GM23338 (cell line): ENCODE measurements around the gene INHBC. TPM values are rescaled to one million over a fixed set of nuclear protein-coding genes. Genes with fewer than 3 reads are reported as not detected.

ENCODE experiments used
- ATAC-seq: fragments of 200-7000 bp; cut with Tn5 transposase; 3 replicates; pipeline ENCODE4 v1.9.1; 2020
- DNase-seq: peaks from one replicate; pipeline ENCODE4 v3.0.0-alpha.2; 2015; ENCODE audit warnings: low spot score
- H2AFZ ChIP-seq: fragments of 200-600 bp; sonication (generic); 2 replicates; pipeline ENCODE4 v1.8.0; 2016; ENCODE audit warnings: antibody characterized with exemption, mild to moderate bottlenecking, moderate library complexity
- H3F3A ChIP-seq: fragments of 200-600 bp; sonication (generic); replicated peaks from 2 replicates; pipeline ENCODE4 v1.8.0; 2017; ENCODE audit warnings: antibody characterized with exemption, mixed run types, low read depth
- H3K27ac ChIP-seq: fragments of 200-600 bp; sonication (generic); 2 replicates; pipeline ENCODE4 v1.6.1; 2016; ENCODE audit warnings: low read depth
- H3K27me3 ChIP-seq: fragments of 200-600 bp; sonication (generic); 2 replicates; pipeline ENCODE4 v1.8.0; 2016; ENCODE audit warnings: mild to moderate bottlenecking, mixed run types, moderate library complexity; ENCODE audit not compliant: insufficient read depth
- H3K36me3 ChIP-seq: fragments of 200-600 bp; sonication (generic); 2 replicates; pipeline ENCODE4 v1.8.0; 2016; ENCODE audit warnings: mild to moderate bottlenecking; ENCODE audit not compliant: insufficient read depth
- H3K4me1 ChIP-seq: fragments of 200-600 bp; sonication (generic); 2 replicates; pipeline ENCODE4 v1.8.0; 2016; ENCODE audit warnings: mild to moderate bottlenecking, moderate library complexity; ENCODE audit not compliant: insufficient read depth
- H3K4me2 ChIP-seq: fragments of 200-600 bp; sonication (generic); 2 replicates; pipeline ENCODE4 v1.7.1; 2017; ENCODE audit warnings: mixed run types
- H3K4me3 ChIP-seq: fragments of 200-600 bp; sonication (generic); 2 replicates; pipeline ENCODE4 v1.6.1; 2016; ENCODE audit warnings: mixed run types
- H3K79me2 ChIP-seq: fragments of 200-600 bp; sonication (generic); replicated peaks from 2 replicates; pipeline ENCODE4 v1.8.0; 2017; ENCODE audit warnings: mild to moderate bottlenecking; ENCODE audit not compliant: insufficient read depth
- H3K9me2 ChIP-seq: fragments of 200-600 bp; sonication (generic); 2 replicates; pipeline ENCODE4 v1.8.0; 2017; ENCODE audit not compliant: insufficient read depth
- H4K20me1 ChIP-seq: fragments of 200-600 bp; sonication (generic); replicated peaks from 2 replicates; pipeline ENCODE4 v1.8.0; 2017; ENCODE audit warnings: mild to moderate bottlenecking; ENCODE audit not compliant: insufficient read depth
- H3K27ac Mint-ChIP-seq: 2 replicates; pipeline ENCODE4 v1.8.0; 2020; ENCODE audit warnings: inconsistent platforms, mild to moderate bottlenecking, moderate library complexity, mixed read lengths
- H3K27me3 Mint-ChIP-seq: 3 replicates; pipeline ENCODE4 v1.8.0; 2022; ENCODE audit warnings: low read depth, mild to moderate bottlenecking, moderate library complexity, mixed read lengths, inconsistent platforms; ENCODE audit not compliant: insufficient read depth, poor library complexity
- H3K36me3 Mint-ChIP-seq: 3 replicates; pipeline ENCODE4 v1.8.0; 2021; ENCODE audit warnings: low read depth, mild to moderate bottlenecking, inconsistent platforms, moderate library complexity, mixed read lengths
- H3K4me1 Mint-ChIP-seq: 3 replicates; pipeline ENCODE4 v1.8.0; 2020; ENCODE audit warnings: mild to moderate bottlenecking, inconsistent platforms, mixed read lengths
- H3K4me3 Mint-ChIP-seq: 3 replicates; pipeline ENCODE4 v1.8.0; 2021; ENCODE audit warnings: moderate library complexity, mild to moderate bottlenecking, inconsistent platforms, mixed read lengths
- H3K9me3 Mint-ChIP-seq: 3 replicates; pipeline ENCODE4 v1.8.0; 2020; ENCODE audit warnings: moderate library complexity, mild to moderate bottlenecking, inconsistent platforms, mixed read lengths
- ETS1 ChIP-seq: IDR thresholded peaks from 2 replicates; pipeline ENCODE4 v1.6.1; 2016; ENCODE audit warnings: antibody characterized with exemption
- EZH2 ChIP-seq: fragments of 200-600 bp; sonication (generic); IDR thresholded peaks from one replicate; pipeline ENCODE4 v1.8.0; 2017; ENCODE audit warnings: antibody characterized with exemption, mild to moderate bottlenecking, low read depth; ENCODE audit not compliant: unreplicated experiment
- EZH2phosphoT487 ChIP-seq: fragments of 200-600 bp; sonication (generic); IDR thresholded peaks from one replicate; pipeline ENCODE4 v1.8.1; 2018; ENCODE audit warnings: antibody characterized with exemption; ENCODE audit not compliant: unreplicated experiment
- JUNB ChIP-seq: IDR thresholded peaks from one replicate; pipeline ENCODE4 v1.6.1; 2016; ENCODE audit warnings: antibody characterized with exemption; ENCODE audit not compliant: unreplicated experiment
- NANOG ChIP-seq: IDR thresholded peaks from 2 replicates; pipeline ENCODE4 v1.6.1; 2016; ENCODE audit warnings: antibody characterized with exemption, borderline replicate concordance
- REST ChIP-seq: IDR thresholded peaks from one replicate; pipeline ENCODE4 v1.6.1; 2018; ENCODE audit warnings: antibody characterized with exemption; ENCODE audit not compliant: unreplicated experiment
- ZNF114 ChIP-seq: fragments of 250-450 bp; sonication (Bioruptor Pico); IDR thresholded peaks from 2 replicates; pipeline ENCODE4 v1.5.0; 2020; ENCODE audit warnings: mild to moderate bottlenecking, moderate library complexity
- ZNF331 ChIP-seq: fragments of 250-450 bp; sonication (Bioruptor Pico); IDR thresholded peaks from 2 replicates; pipeline ENCODE4 v1.5.0; 2020; ENCODE audit warnings: low read depth, mild to moderate bottlenecking, moderate library complexity
- polyA plus RNA-seq: library from polyadenylated mRNA; unstranded; fragments of >200 nt; fragmentation: Nextera tagmentation; extraction: Ambion mirVana; gene quantifications from 2 replicates; pipeline ENCODE4 v1.2.1, GENCODE V29; 2016
- total RNA-seq: library from RNA; depleted of rRNA; stranded (reverse); fragments of >200 nt; shearing (Covaris generic); gene quantifications from 2 replicates; pipeline ENCODE4 v1.2.3, GENCODE V29; 2014
- TF ChIP-seq, protein P1 (sequence below), 2 experiments: fragments of 200-600 bp in 1 of 2; sonication (generic) in 1 of 2; conservative IDR thresholded peaks; 2 replicates each; pipeline versions ENCODE4 v1.5.1 to v1.6.1; 2016 to 2017; ENCODE audit warnings: antibody characterized with exemption in 2 of 2, low read depth in 2 of 2, mild to moderate bottlenecking in 2 of 2, moderate library complexity in 1 of 2

INHBC gene
- total and polyA plus RNA-seq, 2 experiments from 2014 or later = 0.53 TPM; not detected in 1

- TF ChIP-seq, protein P1, sequence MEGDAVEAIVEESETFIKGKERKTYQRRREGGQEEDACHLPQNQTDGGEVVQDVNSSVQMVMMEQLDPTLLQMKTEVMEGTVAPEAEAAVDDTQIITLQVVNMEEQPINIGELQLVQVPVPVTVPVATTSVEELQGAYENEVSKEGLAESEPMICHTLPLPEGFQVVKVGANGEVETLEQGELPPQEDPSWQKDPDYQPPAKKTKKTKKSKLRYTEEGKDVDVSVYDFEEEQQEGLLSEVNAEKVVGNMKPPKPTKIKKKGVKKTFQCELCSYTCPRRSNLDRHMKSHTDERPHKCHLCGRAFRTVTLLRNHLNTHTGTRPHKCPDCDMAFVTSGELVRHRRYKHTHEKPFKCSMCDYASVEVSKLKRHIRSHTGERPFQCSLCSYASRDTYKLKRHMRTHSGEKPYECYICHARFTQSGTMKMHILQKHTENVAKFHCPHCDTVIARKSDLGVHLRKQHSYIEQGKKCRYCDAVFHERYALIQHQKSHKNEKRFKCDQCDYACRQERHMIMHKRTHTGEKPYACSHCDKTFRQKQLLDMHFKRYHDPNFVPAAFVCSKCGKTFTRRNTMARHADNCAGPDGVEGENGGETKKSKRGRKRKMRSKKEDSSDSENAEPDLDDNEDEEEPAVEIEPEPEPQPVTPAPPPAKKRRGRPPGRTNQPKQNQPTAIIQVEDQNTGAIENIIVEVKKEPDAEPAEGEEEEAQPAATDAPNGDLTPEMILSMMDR (conservative IDR thresholded peaks at IDR 0.05; ENCODE audit: low read depth in 2 of 2) = no peak
- TF ChIP-seq NANOG (no peak), EZH2phosphoT487 (no peak), JUNB (no peak), ETS1 (no peak), ZNF114 (no peak)
These were observed 5.6 kb upstream of the INHBC start (continued) for GRCh38 chr12:57428965-57429364.

- H3K27ac Mint-ChIP-seq = peak overlapping the region; percentile 97
- Histone ChIP-seq H2AFZ (peak overlapping the region; percentile 76; the same call in 1 of the 2 replicates), H4K20me1 (no peaks in the 10 kb centered on the region), H3K4me1 (peaks cover 15% of the 10 kb centered on the region; the same call in 1 of the 2 replicates), H3K79me2 (peaks cover 34% of the 10 kb centered on the region), H3K9me2 (no peaks in the 10 kb centered on the region), H3K27ac (peak overlapping the region; percentile 93), H3K4me2 (peak overlapping the region; percentile 91), H3K27me3 (no peaks in the 10 kb centered on the region), H3F3A (peaks cover 14% of the 10 kb centered on the region), H3K36me3 (no peaks in the 10 kb centered on the region), H3K4me3 (peak overlapping the region; percentile 64)
- H3K4me1 Mint-ChIP-seq = peaks cover 25% of the 10 kb centered on the region
- no peaks in the 10 kb centered on the region; the same call in 1 of the 3 replicates for H3K36me3 Mint-ChIP-seq
- H3K27me3 Mint-ChIP-seq = peaks cover 6% of the 10 kb centered on the region
- DNase-seq (no peak), ATAC-seq (no peak)
- H3K4me3 Mint-ChIP-seq = peak overlapping the region; percentile 93
- H3K9me3 Mint-ChIP-seq = no peaks in the 10 kb centered on the region
- TF ChIP-seq, protein P1 (conservative IDR thresholded peaks at IDR 0.05; ENCODE audit: low read depth in 2 of 2) = no peak
- no peak for TF ChIP-seq NANOG
- no peak for TF ChIP-seq EZH2
- TF ChIP-seq ZNF114 = no peak
- no peak for TF ChIP-seq EZH2phosphoT487
- TF ChIP-seq ZNF331 = no peak
- no peak for TF ChIP-seq REST
- no peak for TF ChIP-seq JUNB
These were observed 5.0 kb upstream of the INHBC start for GRCh38 chr12:57429473-57430111.
